Naive thymus-derived CD8-positive, alpha-beta T cell (primary cell): ENCODE results near the gene NFATC2. TPM values are rescaled to one million over a fixed set of nuclear protein-coding genes. Genes with fewer than 3 reads are reported as not detected.
"Not testable (repeated sequence)": the region's sequence is repeated elsewhere in the genome, so short reads cannot be mapped to it uniquely, and the experiment has no call there.

Source experiments
- ATAC-seq, 2 donors: fragments of 150-1000 bp; cut with Tn5 transposase in 1 of 2; sonication (Bioruptor Pico), chemical (Tn5 transposase) in 1 of 2; 1 replicate in 1 of 2; 2 replicates in 1 of 2; pipeline ENCODE4 v1.10.0; 2021; ENCODE audit warnings: mild to moderate bottlenecking in 2 of 2, moderate library complexity in 2 of 2
- POLR2A ChIA-PET: fragments of 350-600 bp; sonication (Branson Sonifier 250); formaldehyde crosslinking; loops from one replicate; lab custom pipeline; 2021; ENCODE audit warnings: antibody characterized with exemption; lab: Charles Lee
- DNase-seq, 10 donors: peaks; one replicate each; pipeline versions ENCODE4 v3.0.0 to v3.0.0-alpha.2; 2020 to 2022
- H3K27ac Mint-ChIP-seq, 10 donors: one replicate each; pipeline ENCODE4 v1.8.0; 2020 to 2022; ENCODE audit warnings: mild to moderate bottlenecking in 10 of 10, mixed read lengths in 10 of 10, moderate library complexity in 4 of 10, inconsistent platforms in 1 of 10
- H3K27me3 Mint-ChIP-seq, 5 donors: one replicate each; pipeline ENCODE4 v1.8.0; 2021 to 2022; ENCODE audit warnings: mixed read lengths in 5 of 5
- H3K36me3 Mint-ChIP-seq, 3 donors: one replicate each; pipeline ENCODE4 v1.8.0; 2020 to 2022; ENCODE audit warnings: mixed read lengths in 3 of 3, mild to moderate bottlenecking in 2 of 3, inconsistent platforms in 1 of 3
- H3K4me1 Mint-ChIP-seq, 4 donors: one replicate each; pipeline ENCODE4 v1.8.0; 2021 to 2022; ENCODE audit warnings: mixed read lengths in 4 of 4
- H3K4me3 Mint-ChIP-seq, 10 donors: one replicate each; pipeline ENCODE4 v1.8.0; 2020 to 2022; ENCODE audit warnings: mild to moderate bottlenecking in 10 of 10, mixed read lengths in 10 of 10, moderate library complexity in 6 of 10, inconsistent platforms in 1 of 10
- H3K9me3 Mint-ChIP-seq, 9 donors: one replicate each; pipeline ENCODE4 v1.8.0; 2020 to 2022; ENCODE audit warnings: mixed read lengths in 9 of 9, mild to moderate bottlenecking in 3 of 9, inconsistent platforms in 1 of 9, moderate library complexity in 1 of 9
- polyA plus RNA-seq, 3 donors: library from polyadenylated mRNA; unstranded; fragments of 300-500 nt; fragmentation: Illumina TruSeq; gene quantifications; one replicate each; pipeline ENCODE4 v1.2.3, GENCODE V29; 2021
- total RNA-seq, 8 experiments: library from RNA in 2 of 8; stranded (reverse) in 2 of 8; gene quantifications; one replicate each; pipeline ENCODE4 v1.2.3 and lab custom pipeline; 2021 to 2026

NFATC2 gene
- total and polyA plus RNA-seq, 5 experiments from 2014 or later: 14.5 to 36.3 (median 23.8) TPM

DNA sequence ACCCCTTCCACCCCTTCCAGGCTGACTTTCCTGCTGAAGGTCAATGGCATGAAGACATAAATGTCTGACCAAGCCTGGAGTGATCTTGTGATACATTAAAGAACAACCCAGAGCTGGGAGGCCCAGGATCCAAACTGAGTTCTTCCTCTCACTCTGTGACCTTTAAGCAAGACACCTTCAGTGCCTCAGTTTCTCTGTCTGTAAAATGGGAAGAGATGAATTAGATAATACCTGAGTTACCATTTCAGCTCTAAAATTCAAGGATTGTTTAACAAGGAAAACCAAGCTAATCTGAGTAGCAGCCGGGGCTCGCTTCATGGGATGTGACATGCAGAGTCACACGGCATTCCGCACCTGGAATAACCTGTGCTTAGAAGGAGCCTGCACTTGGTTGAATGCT is 7.0 kb upstream of the NFATC2 start:
- Mint-ChIP-seq H3K9me3 (no peaks in the 10 kb centered on the region), H3K27ac (no peak overlapping the region), H3K4me3 (no peak overlapping the region), H3K4me1 (peaks cover 0 to 6% (median 5%) of the 10 kb centered on the region in 4 donors), H3K27me3 (peaks cover 0 to under 1% (median 0%) of the 10 kb centered on the region in 5 donors), H3K36me3 (no peaks in the 10 kb centered on the region)
- no peak for ATAC-seq
- no peak for DNase-seq
- POLR2A ChIA-PET: no interaction called here

DNA sequence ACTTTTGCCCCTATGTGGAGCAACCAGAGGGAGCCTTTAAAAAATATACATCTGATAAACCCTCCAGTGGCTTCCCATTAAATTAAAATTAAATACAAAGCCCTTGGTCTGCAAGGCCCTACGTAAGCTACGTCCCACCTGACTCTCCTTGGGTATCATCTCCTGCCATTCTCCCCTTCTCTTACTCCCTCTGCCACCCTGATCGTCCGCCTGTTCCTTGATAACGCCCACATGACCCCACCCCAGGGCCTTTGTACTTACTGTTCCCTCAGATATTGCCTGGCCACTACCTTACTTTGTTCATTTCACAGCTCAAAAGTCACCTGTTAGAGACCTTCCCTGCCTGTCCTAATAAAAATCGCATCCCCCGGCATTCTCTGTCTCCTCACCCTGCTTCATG is 5.4 kb upstream of the NFATC2 start:
- POLR2A ChIA-PET: no interaction called here
- Mint-ChIP-seq H3K4me3 (no peak overlapping the region), H3K27me3 (no peaks in the 10 kb centered on the region), H3K36me3 (no peaks in the 10 kb centered on the region), H3K27ac (peak overlapping the region in 1 of 10 donors; percentile 35), H3K9me3 (no peaks in the 10 kb centered on the region), H3K4me1 (peaks cover 3 to 7% (median 5%) of the 10 kb centered on the region in 4 donors)
- DNase-seq (no peak), ATAC-seq (no peak)

DNA sequence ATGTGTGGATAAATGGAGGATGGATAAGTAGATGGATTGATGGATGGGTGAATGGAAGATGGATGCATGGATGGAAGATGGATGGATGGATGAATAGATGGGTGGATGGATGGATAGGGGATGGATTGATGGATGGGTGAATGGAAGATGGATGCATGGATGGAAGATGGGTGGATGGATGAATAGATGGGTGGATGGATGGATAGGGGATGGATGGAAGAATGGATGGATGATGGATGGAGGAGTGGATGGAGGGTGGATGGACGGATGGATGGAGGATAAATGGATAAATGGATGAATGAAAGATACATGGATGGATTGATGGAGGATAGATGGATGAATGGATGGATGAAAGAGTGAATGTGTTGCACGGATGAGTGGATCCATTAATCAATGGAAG is 3.0 kb upstream of the NFATC2 start:
- H3K9me3 Mint-ChIP-seq: no peaks in the 10 kb centered on the region
- H3K4me3 Mint-ChIP-seq: no peak overlapping the region
- H3K27ac Mint-ChIP-seq: no peak overlapping the region
- DNase-seq (no peak), ATAC-seq (no peak)
- peaks cover 13 to 22% (median 19%) of the 10 kb centered on the region in 4 donors for H3K4me1 Mint-ChIP-seq
- H3K36me3 Mint-ChIP-seq: no peaks in the 10 kb centered on the region
- no peaks in the 10 kb centered on the region for H3K27me3 Mint-ChIP-seq
- POLR2A ChIA-PET: no interaction called here

DNA sequence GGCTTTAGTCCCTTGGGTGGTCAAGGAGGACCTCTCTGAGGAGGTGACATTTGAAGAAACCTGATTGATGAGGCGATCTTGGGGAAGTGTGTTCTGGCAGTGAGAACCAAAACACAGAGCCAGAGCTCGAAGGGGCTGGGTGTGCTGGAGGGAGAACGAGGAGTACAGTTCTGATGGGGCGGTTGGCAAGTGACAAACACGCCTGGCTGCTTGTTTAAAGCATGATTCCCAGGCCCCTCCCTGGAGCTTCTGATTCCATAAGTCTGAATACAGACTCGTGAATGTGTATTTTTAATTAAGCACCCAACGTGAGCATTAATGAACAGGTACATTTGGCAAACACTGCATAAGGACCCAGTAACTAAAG is 886 bp upstream of the NFATC2 start:
- H3K36me3 Mint-ChIP-seq: peaks cover 0 to 12% (median 6%) of the 10 kb centered on the region in 3 donors
- POLR2A ChIA-PET: interaction anchor here (0.7 to 3.2 kb wide), 4 partner anchors 29 to 1423 kb away, joined by 3 to 15 read pairs (median 10); no protein-coding TSS in a partner anchor
- H3K27me3 Mint-ChIP-seq: no peaks in the 10 kb centered on the region
- H3K27ac Mint-ChIP-seq: peak overlapping the region in 9 of 10 donors; percentile 52 to 91 (median 80)
- DNase-seq (no peak), ATAC-seq (no peak)
- peaks cover 23 to 43% (median 38%) of the 10 kb centered on the region in 4 donors for H3K4me1 Mint-ChIP-seq
- H3K9me3 Mint-ChIP-seq: peaks cover 0 to under 1% (median 0%) of the 10 kb centered on the region in 9 donors
- peak overlapping the region; percentile 77 to 99 (median 83) for H3K4me3 Mint-ChIP-seq

DNA sequence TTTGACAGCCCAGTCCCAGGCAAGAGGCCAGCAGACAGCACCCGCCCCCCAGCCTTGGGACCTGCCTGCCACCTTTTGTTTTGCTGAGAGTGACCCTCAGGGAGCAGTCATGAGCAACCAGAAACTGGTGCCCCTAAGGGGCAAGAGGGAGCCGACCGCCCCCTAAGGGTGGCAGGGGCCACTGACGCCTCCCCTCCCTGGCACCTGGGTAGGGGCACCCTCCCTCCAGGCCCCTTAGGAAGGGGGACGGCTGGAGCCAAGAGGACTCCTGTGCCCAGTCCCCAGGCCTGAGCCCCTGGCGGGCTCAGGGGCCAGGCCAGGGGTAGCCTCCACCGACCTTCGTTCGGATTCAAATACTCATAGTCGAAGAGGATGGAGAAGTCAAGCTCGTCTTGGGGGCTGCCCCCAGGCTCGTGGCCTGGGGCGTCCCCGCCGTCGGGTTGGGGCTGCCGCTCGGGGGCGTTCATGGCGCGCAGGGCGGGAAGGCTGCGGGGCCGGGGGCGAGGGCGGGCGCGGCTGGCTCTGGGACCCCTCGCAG is 417 bp downstream of the NFATC2 start:
- ATAC-seq: peak; percentile 37 to 47
- peaks cover 9 to 24% (median 16%) of the 10 kb centered on the region in 3 donors for H3K36me3 Mint-ChIP-seq
- H3K9me3 Mint-ChIP-seq: peaks cover 0 to 5% (median 1%) of the 10 kb centered on the region in 9 donors
- POLR2A ChIA-PET: interaction anchor here (0.8 to 3.2 kb wide), 14 partner anchors 14 to 170 kb away, joined by 3 to 15 read pairs (median 4); no protein-coding TSS in a partner anchor
- peak overlapping the region; percentile 85 to 99 (median 97) for H3K27ac Mint-ChIP-seq
- peak; percentile 33 to 71 (median 52) for DNase-seq
- H3K27me3 Mint-ChIP-seq: no peaks in the 10 kb centered on the region
- peaks cover 30 to 56% (median 49%) of the 10 kb centered on the region in 4 donors for H3K4me1 Mint-ChIP-seq
- H3K4me3 Mint-ChIP-seq: peak overlapping the region; percentile 94 to 100 (median 98)

DNA sequence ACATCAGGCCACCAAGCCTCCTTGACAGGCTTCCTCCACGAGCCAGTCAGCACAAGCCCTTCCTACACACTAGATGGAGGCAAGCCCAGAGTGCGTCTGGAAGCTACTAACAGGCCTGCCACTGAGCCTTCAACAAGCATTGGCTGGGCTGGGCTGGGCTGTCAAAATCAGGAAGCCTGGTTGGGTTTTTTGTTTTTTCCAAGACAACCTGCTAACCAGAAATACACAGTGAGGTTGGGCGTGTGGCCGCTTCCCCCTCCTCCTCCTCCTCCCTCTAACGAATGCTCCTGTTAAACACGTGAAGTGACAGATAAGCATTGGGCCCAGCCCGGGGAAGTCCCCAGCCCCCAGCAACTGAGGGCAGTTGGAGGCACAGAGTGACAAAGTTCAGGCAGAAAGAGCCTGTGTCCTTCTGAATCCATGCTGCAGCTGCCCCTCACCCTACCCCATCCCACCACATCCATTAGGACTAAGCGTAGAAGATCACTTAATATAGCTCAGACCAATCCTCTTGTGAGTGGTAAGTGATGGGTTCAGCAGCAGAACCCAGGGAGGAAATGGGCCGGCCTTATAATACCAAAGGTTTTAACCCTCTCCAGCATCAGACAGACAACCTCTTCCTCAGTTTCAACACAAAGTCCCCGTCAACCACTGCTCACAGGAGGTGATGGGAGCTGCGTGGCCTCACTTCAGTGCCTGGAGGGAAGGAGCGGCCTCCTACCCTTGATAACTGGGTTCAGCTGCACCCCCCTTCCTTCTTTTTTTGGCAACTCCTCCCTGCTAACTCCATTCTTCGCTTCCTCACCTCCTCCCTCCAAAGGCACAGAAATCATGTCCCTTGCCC is 1.1 kb downstream of the NFATC2 start:
- Mint-ChIP-seq H3K4me1 (peaks cover 36 to 63% (median 56%) of the 10 kb centered on the region in 4 donors), H3K27ac (peak overlapping the region; percentile 85 to 99 (median 97))

DNA sequence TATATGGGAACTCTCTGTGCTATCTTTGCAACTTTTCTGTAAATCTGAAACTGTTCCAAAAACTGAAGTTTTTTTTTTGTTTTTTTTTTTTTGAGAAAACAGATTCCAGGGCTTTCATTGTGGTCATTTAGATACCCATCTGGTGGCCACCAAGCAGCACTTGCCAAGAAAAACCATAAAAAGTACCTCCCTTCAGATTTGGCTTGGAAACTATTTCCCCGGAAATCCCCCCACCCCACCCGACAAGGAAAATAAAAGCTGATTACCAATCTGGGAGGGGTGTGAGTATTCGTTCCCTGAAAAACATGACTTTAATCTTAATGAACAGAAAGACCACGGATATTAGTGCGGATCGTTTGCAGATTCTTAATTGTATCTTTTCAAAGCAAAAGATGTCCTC is 1.9 kb downstream of the NFATC2 start:
- Mint-ChIP-seq H3K36me3 (peaks cover 9 to 29% (median 16%) of the 10 kb centered on the region in 3 donors), H3K27ac (peak overlapping the region; percentile 85 to 99 (median 97)), H3K4me3 (peak overlapping the region; percentile 94 to 100 (median 98)), H3K4me1 (peaks cover 42 to 71% (median 65%) of the 10 kb centered on the region in 4 donors), H3K9me3 (peaks cover 0 to 5% (median 1%) of the 10 kb centered on the region in 9 donors), H3K27me3 (no peaks in the 10 kb centered on the region)
- DNase-seq (no peak), ATAC-seq (no peak)
- POLR2A ChIA-PET: interaction anchor here (1.0 to 3.2 kb wide), 7 partner anchors 9 to 54 kb away, joined by 3 to 15 read pairs (median 8); no protein-coding TSS in a partner anchor

More for the DNA sequence above, 1.1 kb downstream of the NFATC2 start:
- Mint-ChIP-seq H3K4me3 (peak overlapping the region; percentile 94 to 100 (median 98)), H3K9me3 (peaks cover 0 to 5% (median 1%) of the 10 kb centered on the region in 9 donors), H3K27me3 (no peaks in the 10 kb centered on the region), H3K36me3 (peaks cover 9 to 29% (median 16%) of the 10 kb centered on the region in 3 donors)
- POLR2A ChIA-PET: interaction anchor here (0.6 to 3.2 kb wide), 20 partner anchors 10 to 169 kb away, joined by 3 to 15 read pairs (median 4); no protein-coding TSS in a partner anchor
- peak; percentile 44 to 87 (median 78) for DNase-seq
- peak; percentile 78 to 81 for ATAC-seq

DNA sequence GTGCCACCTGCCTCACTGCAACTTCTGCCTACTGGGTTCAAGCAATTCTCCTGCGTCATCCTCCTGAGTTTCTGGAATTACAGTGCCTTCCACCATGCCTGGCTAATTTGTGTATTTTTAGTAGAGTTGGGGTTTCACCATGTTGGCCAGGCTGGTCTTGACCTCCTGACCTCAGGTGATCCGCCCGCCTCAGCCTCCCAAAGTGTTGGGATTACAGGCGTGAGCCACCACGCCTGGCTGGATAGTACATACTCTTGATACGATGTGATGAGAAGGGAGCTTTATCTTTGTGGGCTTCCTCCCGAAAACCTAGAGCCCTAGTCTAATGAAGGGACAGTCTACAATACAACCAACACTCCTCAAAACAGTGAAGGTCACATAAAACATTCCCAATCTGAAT is 2.4 kb downstream of the NFATC2 start:
- Mint-ChIP-seq H3K36me3 (peaks cover 9 to 29% (median 16%) of the 10 kb centered on the region in 3 donors), H3K27ac (peak overlapping the region; percentile 62 to 94 (median 86)), H3K4me3 (peak overlapping the region; percentile 43 to 99 (median 64)), H3K4me1 (peaks cover 46 to 76% (median 70%) of the 10 kb centered on the region in 4 donors)
- DNase-seq, H3K9me3 Mint-ChIP-seq, ATAC-seq, H3K27me3 Mint-ChIP-seq: not testable (repeated sequence)
- POLR2A ChIA-PET: interaction anchor here (1.2 to 3.2 kb wide), 4 partner anchors 9 to 26 kb away, joined by 4 to 15 read pairs (median 7); no protein-coding TSS in a partner anchor

DNA sequence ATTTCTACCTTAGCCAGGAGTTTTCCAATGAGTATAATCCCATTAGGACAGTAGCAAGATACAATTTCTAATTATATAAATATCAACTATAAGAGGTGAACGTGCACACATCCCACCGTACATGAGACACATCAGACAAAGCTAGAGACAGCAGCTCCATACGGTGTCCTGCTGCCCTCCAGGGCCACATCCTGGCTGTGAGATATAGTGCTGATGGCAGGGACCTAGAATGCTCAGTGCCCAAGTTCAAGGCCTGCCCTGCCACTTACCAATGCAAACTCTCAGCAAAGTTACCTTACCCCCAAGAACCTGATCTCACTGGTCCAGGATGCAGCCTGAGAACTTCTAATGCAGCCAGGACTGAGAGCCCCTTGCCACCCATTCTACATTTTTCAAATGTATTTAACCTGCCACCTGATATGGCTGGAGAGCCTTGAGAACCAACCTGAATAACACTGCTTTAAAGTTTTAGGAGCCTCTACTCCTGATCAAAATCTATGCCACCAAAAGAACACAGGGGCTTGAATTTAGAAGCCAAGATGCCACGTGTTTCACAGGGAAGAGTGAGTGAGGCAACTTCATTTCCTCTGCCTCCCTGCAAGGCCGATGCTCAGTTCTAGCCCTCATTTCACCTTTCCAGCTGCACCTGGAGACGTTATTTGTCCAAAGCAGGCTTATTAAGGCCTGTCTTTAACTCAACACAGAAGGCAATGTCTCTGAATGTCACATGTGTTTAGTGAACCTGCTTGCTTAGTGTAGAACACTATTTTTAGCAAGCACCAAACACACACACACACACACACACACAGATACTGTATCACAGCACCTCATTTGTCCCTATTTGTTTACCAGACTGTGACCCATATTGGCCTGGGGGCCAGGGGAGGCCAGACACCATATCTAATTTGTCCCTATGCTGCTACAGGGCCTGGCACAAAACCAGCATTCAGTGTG is 6.1 kb downstream of the NFATC2 start:
- peak overlapping the region in 9 of 10 donors; percentile 3 to 72 (median 54) for H3K4me3 Mint-ChIP-seq
- H3K4me1 Mint-ChIP-seq: peaks cover 53 to 98% (median 90%) of the 10 kb centered on the region in 4 donors
- DNase-seq: no peak
- peaks cover 0 to 5% (median 1%) of the 10 kb centered on the region in 9 donors for H3K9me3 Mint-ChIP-seq
- ATAC-seq: no peak
- H3K27me3 Mint-ChIP-seq: no peaks in the 10 kb centered on the region
- POLR2A ChIA-PET: no interaction called here
- peak overlapping the region; percentile 44 to 90 (median 79) for H3K27ac Mint-ChIP-seq
- peaks cover 9 to 41% (median 21%) of the 10 kb centered on the region in 3 donors for H3K36me3 Mint-ChIP-seq

DNA sequence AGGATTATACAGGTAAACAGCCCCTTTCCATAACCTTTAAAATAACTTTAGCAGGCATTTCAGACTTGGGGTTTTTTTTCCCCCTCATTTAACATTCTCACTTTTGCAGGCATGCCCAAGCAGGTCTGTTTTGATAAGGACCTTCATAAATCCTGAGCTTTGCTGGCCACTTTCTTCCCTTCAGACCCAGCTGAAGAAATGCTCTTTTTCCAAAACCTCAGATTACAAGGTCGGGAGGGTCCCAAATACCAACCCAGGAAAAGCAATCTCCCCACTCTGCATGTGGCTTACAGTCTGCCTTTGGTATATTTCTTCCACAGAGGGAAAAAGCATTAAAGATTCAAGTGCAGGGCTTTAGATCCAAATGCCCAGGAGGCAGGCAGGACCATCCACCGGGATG is 6.8 kb downstream of the NFATC2 start:
- ATAC-seq: no peak
- POLR2A ChIA-PET: no interaction called here
- DNase-seq: no peak
- peaks cover 9 to 41% (median 21%) of the 10 kb centered on the region in 3 donors for H3K36me3 Mint-ChIP-seq
- peaks cover 0 to 5% (median 1%) of the 10 kb centered on the region in 9 donors for H3K9me3 Mint-ChIP-seq
- no peaks in the 10 kb centered on the region for H3K27me3 Mint-ChIP-seq
- peak overlapping the region in 7 of 10 donors; percentile 0 to 53 (median 26) for H3K4me3 Mint-ChIP-seq
- H3K27ac Mint-ChIP-seq: peak overlapping the region in 8 of 10 donors; percentile 46 to 90 (median 71)
- H3K4me1 Mint-ChIP-seq: peaks cover 53 to 98% (median 90%) of the 10 kb centered on the region in 4 donors

DNA sequence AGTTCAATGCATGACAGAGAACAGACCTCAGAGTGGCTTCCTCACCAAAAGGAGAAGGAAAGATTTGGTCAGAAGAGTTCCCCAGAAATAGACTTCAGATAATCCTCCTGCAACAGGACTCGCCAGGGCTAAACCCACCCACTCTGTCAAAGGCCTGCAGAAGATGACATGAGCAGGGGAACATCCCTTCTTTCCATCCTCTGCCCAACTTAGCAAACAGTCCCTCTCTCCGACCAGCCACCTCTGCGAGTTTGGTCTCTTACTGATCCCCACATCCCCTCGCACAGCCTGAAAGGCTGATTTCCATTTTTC is 7.5 kb downstream of the NFATC2 start:
- DNase-seq (no peak), ATAC-seq (no peak)
- peaks cover 9 to 39% (median 21%) of the 10 kb centered on the region in 3 donors for H3K36me3 Mint-ChIP-seq
- peak overlapping the region in 7 of 10 donors; percentile 23 to 90 (median 70) for H3K27ac Mint-ChIP-seq
- no peaks in the 10 kb centered on the region for H3K27me3 Mint-ChIP-seq
- peaks cover 0 to 5% (median 1%) of the 10 kb centered on the region in 9 donors for H3K9me3 Mint-ChIP-seq
- H3K4me3 Mint-ChIP-seq: peak overlapping the region in 3 of 10 donors; percentile 18 to 33 (median 32)
- peaks cover 56 to 98% (median 92%) of the 10 kb centered on the region in 4 donors for H3K4me1 Mint-ChIP-seq
- POLR2A ChIA-PET: no interaction called here
